GM23338 (cell line): ENCODE measurements around the gene KCNK3. TPM values are rescaled to one million over a fixed set of nuclear protein-coding genes. Genes with fewer than 3 reads are reported as not detected.
A peak's percentile ranks its signal among the peaks of the same experiment; 100 is the strongest.

Source experiments
- ATAC-seq: fragments of 200-7000 bp; cut with Tn5 transposase; 3 replicates; pipeline ENCODE4 v1.9.1; 2020
- DNase-seq: peaks from one replicate; pipeline ENCODE4 v3.0.0-alpha.2; 2015; ENCODE audit warnings: low spot score
- H2AFZ ChIP-seq: fragments of 200-600 bp; sonication (generic); 2 replicates; pipeline ENCODE4 v1.8.0; 2016; ENCODE audit warnings: antibody characterized with exemption, mild to moderate bottlenecking, moderate library complexity
- H3F3A ChIP-seq: fragments of 200-600 bp; sonication (generic); replicated peaks from 2 replicates; pipeline ENCODE4 v1.8.0; 2017; ENCODE audit warnings: antibody characterized with exemption, mixed run types, low read depth
- H3K27ac ChIP-seq: fragments of 200-600 bp; sonication (generic); 2 replicates; pipeline ENCODE4 v1.6.1; 2016; ENCODE audit warnings: low read depth
- H3K27me3 ChIP-seq: fragments of 200-600 bp; sonication (generic); 2 replicates; pipeline ENCODE4 v1.8.0; 2016; ENCODE audit warnings: mild to moderate bottlenecking, mixed run types, moderate library complexity; ENCODE audit not compliant: insufficient read depth
- H3K36me3 ChIP-seq: fragments of 200-600 bp; sonication (generic); 2 replicates; pipeline ENCODE4 v1.8.0; 2016; ENCODE audit warnings: mild to moderate bottlenecking; ENCODE audit not compliant: insufficient read depth
- H3K4me1 ChIP-seq: fragments of 200-600 bp; sonication (generic); 2 replicates; pipeline ENCODE4 v1.8.0; 2016; ENCODE audit warnings: mild to moderate bottlenecking, moderate library complexity; ENCODE audit not compliant: insufficient read depth
- H3K4me2 ChIP-seq: fragments of 200-600 bp; sonication (generic); 2 replicates; pipeline ENCODE4 v1.7.1; 2017; ENCODE audit warnings: mixed run types
- H3K4me3 ChIP-seq: fragments of 200-600 bp; sonication (generic); 2 replicates; pipeline ENCODE4 v1.6.1; 2016; ENCODE audit warnings: mixed run types
- H3K79me2 ChIP-seq: fragments of 200-600 bp; sonication (generic); replicated peaks from 2 replicates; pipeline ENCODE4 v1.8.0; 2017; ENCODE audit warnings: mild to moderate bottlenecking; ENCODE audit not compliant: insufficient read depth
- H3K9me2 ChIP-seq: fragments of 200-600 bp; sonication (generic); 2 replicates; pipeline ENCODE4 v1.8.0; 2017; ENCODE audit not compliant: insufficient read depth
- H4K20me1 ChIP-seq: fragments of 200-600 bp; sonication (generic); replicated peaks from 2 replicates; pipeline ENCODE4 v1.8.0; 2017; ENCODE audit warnings: mild to moderate bottlenecking; ENCODE audit not compliant: insufficient read depth
- H3K27ac Mint-ChIP-seq: 2 replicates; pipeline ENCODE4 v1.8.0; 2020; ENCODE audit warnings: inconsistent platforms, mild to moderate bottlenecking, moderate library complexity, mixed read lengths
- H3K27me3 Mint-ChIP-seq: 3 replicates; pipeline ENCODE4 v1.8.0; 2022; ENCODE audit warnings: low read depth, mild to moderate bottlenecking, moderate library complexity, mixed read lengths, inconsistent platforms; ENCODE audit not compliant: insufficient read depth, poor library complexity
- H3K36me3 Mint-ChIP-seq: 3 replicates; pipeline ENCODE4 v1.8.0; 2021; ENCODE audit warnings: low read depth, mild to moderate bottlenecking, inconsistent platforms, moderate library complexity, mixed read lengths
- H3K4me1 Mint-ChIP-seq: 3 replicates; pipeline ENCODE4 v1.8.0; 2020; ENCODE audit warnings: mild to moderate bottlenecking, inconsistent platforms, mixed read lengths
- H3K4me3 Mint-ChIP-seq: 3 replicates; pipeline ENCODE4 v1.8.0; 2021; ENCODE audit warnings: moderate library complexity, mild to moderate bottlenecking, inconsistent platforms, mixed read lengths
- H3K9me3 Mint-ChIP-seq: 3 replicates; pipeline ENCODE4 v1.8.0; 2020; ENCODE audit warnings: moderate library complexity, mild to moderate bottlenecking, inconsistent platforms, mixed read lengths
- CREB1 ChIP-seq: fragments of 250-450 bp; sonication (Bioruptor Pico); IDR thresholded peaks from 2 replicates; pipeline ENCODE4 v1.5.0; 2020; ENCODE audit warnings: low read depth, mild to moderate bottlenecking, moderate library complexity
- EZH2 ChIP-seq: fragments of 200-600 bp; sonication (generic); IDR thresholded peaks from one replicate; pipeline ENCODE4 v1.8.0; 2017; ENCODE audit warnings: antibody characterized with exemption, mild to moderate bottlenecking, low read depth; ENCODE audit not compliant: unreplicated experiment
- EZH2phosphoT487 ChIP-seq: fragments of 200-600 bp; sonication (generic); IDR thresholded peaks from one replicate; pipeline ENCODE4 v1.8.1; 2018; ENCODE audit warnings: antibody characterized with exemption; ENCODE audit not compliant: unreplicated experiment
- NANOG ChIP-seq: IDR thresholded peaks from 2 replicates; pipeline ENCODE4 v1.6.1; 2016; ENCODE audit warnings: antibody characterized with exemption, borderline replicate concordance
- POLR2AphosphoS5 ChIP-seq: IDR thresholded peaks from 2 replicates; pipeline ENCODE4 v1.6.1; 2016; ENCODE audit warnings: antibody characterized with exemption, low read depth
- ZNF114 ChIP-seq: fragments of 250-450 bp; sonication (Bioruptor Pico); IDR thresholded peaks from 2 replicates; pipeline ENCODE4 v1.5.0; 2020; ENCODE audit warnings: mild to moderate bottlenecking, moderate library complexity
- ZNF331 ChIP-seq: fragments of 250-450 bp; sonication (Bioruptor Pico); IDR thresholded peaks from 2 replicates; pipeline ENCODE4 v1.5.0; 2020; ENCODE audit warnings: low read depth, mild to moderate bottlenecking, moderate library complexity
- polyA plus RNA-seq: library from polyadenylated mRNA; unstranded; fragments of >200 nt; fragmentation: Nextera tagmentation; extraction: Ambion mirVana; gene quantifications from 2 replicates; pipeline ENCODE4 v1.2.1, GENCODE V29; 2016
- total RNA-seq: library from RNA; depleted of rRNA; stranded (reverse); fragments of >200 nt; shearing (Covaris generic); gene quantifications from 2 replicates; pipeline ENCODE4 v1.2.3, GENCODE V29; 2014
- TF ChIP-seq, protein P1 (sequence below), 2 experiments: fragments of 200-600 bp in 1 of 2; sonication (generic) in 1 of 2; conservative IDR thresholded peaks; 2 replicates each; pipeline versions ENCODE4 v1.5.1 to v1.6.1; 2016 to 2017; ENCODE audit warnings: antibody characterized with exemption in 2 of 2, low read depth in 2 of 2, mild to moderate bottlenecking in 2 of 2, moderate library complexity in 1 of 2

KCNK3 gene
- total and polyA plus RNA-seq, 2 experiments from 2014 or later = not detected

DNA sequence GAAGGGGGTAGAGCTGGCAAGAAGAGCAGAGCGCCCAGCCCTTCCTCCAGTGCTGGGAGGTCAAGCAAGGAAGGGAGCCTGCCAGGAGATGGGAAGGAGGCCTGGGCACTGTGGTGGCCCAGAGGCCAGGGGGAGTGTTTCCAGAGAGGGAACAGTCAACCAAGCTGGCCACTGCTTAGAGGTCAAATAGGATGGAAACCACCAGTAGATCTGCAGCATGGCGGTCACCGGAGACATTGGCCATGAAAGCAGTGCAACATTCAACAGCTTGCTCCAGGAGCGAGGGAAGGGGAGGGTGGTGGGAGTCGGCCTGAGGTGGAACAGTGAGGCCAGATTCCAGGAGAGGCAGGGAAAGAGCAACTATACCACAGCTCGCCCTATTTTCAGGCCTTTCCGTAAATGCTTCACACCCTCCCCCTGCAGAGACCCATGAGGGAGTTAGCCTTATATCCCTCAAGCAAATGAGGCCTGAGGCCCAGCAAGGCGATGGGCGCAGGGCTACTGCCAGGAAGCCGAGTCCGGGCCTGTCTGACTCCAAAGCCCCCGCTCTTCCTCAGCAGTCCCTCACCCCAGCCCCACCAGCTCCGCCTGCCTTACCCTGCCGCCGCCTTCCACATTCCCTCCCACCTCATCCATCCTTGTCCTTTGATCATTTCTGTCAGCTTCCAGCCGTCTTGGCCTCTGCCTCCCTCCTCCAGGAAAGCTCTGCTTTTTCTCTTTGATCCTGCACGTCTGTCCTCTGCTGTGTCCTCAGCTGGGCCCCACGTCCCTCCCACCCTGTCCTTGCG, 17.0 kb downstream of the KCNK3 start:
- ATAC-seq (no peak), DNase-seq (no peak)
- H3K9me3 Mint-ChIP-seq = no peaks in the 10 kb centered on the region
- no peaks in the 10 kb centered on the region for H3K27me3 ChIP-seq
- no peaks in the 10 kb centered on the region for H3K9me2 ChIP-seq
- no peak overlapping the region for H2AFZ ChIP-seq
- H3K4me1 ChIP-seq = no peaks in the 10 kb centered on the region
- no peaks in the 10 kb centered on the region for H3K79me2 ChIP-seq
- H3K36me3 ChIP-seq = no peaks in the 10 kb centered on the region
- TF ChIP-seq EZH2 (no peak), EZH2phosphoT487 (no peak), ZNF114 (no peak)
- no peaks in the 10 kb centered on the region for H4K20me1 ChIP-seq
- H3K36me3 Mint-ChIP-seq = no peaks in the 10 kb centered on the region
- H3K4me3 Mint-ChIP-seq = no peak overlapping the region
- H3K27ac ChIP-seq = no peak overlapping the region
- no peak overlapping the region for H3K4me2 ChIP-seq
- peaks cover 8% of the 10 kb centered on the region for H3K4me1 Mint-ChIP-seq
- H3K27ac Mint-ChIP-seq = no peak overlapping the region
- no peak overlapping the region for H3K4me3 ChIP-seq
- no peaks in the 10 kb centered on the region for H3F3A ChIP-seq
- peaks cover 4% of the 10 kb centered on the region for H3K27me3 Mint-ChIP-seq

DNA sequence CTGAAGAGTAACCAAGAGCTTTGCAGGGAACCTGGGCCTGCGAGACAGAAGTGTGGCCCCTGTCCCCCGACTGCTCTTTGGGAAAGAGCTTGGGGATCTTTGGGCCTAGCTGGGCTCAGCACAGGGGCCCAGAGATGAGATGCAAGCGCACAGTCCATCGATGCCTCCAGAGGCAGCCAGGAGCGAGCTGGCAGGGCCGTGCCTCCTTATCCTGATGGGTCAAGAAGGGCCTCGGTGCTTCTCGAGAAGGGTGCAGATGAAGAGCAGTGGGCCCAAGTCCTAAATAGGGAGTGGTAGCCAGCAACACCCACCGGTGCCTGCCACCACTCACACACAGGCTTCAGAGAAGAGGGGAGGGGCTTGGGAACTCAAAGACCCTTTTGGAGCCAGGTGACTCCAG, 17.6 kb downstream of the KCNK3 start:
- Histone ChIP-seq H3F3A (no peaks in the 10 kb centered on the region), H3K79me2 (no peaks in the 10 kb centered on the region), H2AFZ (no peak overlapping the region), H3K4me1 (no peaks in the 10 kb centered on the region), H3K27me3 (no peaks in the 10 kb centered on the region), H4K20me1 (no peaks in the 10 kb centered on the region), H3K4me2 (no peak overlapping the region), H3K27ac (no peak overlapping the region), H3K4me3 (no peak overlapping the region), H3K36me3 (no peaks in the 10 kb centered on the region), H3K9me2 (no peaks in the 10 kb centered on the region)
- no peaks in the 10 kb centered on the region for H3K9me3 Mint-ChIP-seq
- no peak overlapping the region for H3K4me3 Mint-ChIP-seq
- H3K27ac Mint-ChIP-seq = no peak overlapping the region
- H3K4me1 Mint-ChIP-seq = peaks cover 8% of the 10 kb centered on the region
- H3K36me3 Mint-ChIP-seq = no peaks in the 10 kb centered on the region
- TF ChIP-seq CREB1 (no peak), NANOG (no peak), ZNF331 (CRISPR knock-in tag) (no peak), POLR2AphosphoS5 (no peak)
- TF ChIP-seq, protein P1, sequence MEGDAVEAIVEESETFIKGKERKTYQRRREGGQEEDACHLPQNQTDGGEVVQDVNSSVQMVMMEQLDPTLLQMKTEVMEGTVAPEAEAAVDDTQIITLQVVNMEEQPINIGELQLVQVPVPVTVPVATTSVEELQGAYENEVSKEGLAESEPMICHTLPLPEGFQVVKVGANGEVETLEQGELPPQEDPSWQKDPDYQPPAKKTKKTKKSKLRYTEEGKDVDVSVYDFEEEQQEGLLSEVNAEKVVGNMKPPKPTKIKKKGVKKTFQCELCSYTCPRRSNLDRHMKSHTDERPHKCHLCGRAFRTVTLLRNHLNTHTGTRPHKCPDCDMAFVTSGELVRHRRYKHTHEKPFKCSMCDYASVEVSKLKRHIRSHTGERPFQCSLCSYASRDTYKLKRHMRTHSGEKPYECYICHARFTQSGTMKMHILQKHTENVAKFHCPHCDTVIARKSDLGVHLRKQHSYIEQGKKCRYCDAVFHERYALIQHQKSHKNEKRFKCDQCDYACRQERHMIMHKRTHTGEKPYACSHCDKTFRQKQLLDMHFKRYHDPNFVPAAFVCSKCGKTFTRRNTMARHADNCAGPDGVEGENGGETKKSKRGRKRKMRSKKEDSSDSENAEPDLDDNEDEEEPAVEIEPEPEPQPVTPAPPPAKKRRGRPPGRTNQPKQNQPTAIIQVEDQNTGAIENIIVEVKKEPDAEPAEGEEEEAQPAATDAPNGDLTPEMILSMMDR (conservative IDR thresholded peaks at IDR 0.05; ENCODE audit: low read depth in 2 of 2) = no peak
- H3K27me3 Mint-ChIP-seq = peaks cover 4% of the 10 kb centered on the region
- DNase-seq = no peak
- ATAC-seq = peak; percentile 19; the same call in 1 of the 3 replicates
